HepG2 (cell line): ENCODE results near the gene SLA2. TPM values are rescaled to one million over a fixed set of nuclear protein-coding genes. Genes with fewer than 3 reads are reported as not detected.
A peak's percentile ranks its signal among the peaks of the same experiment; 100 is the strongest.

ENCODE experiments used
- CHD4 ChIP-seq: fragments of 200-600 bp; sonication (generic); IDR thresholded peaks from 2 replicates; pipeline ENCODE4 v1.7.0; 2017; ENCODE audit warnings: mild to moderate bottlenecking, low read length, borderline replicate concordance
- FOXO1 ChIP-seq: sonication (generic); formaldehyde crosslinking; IDR thresholded peaks from 2 replicates; pipeline ENCODE4 v1.4.0; 2020; ENCODE audit warnings: missing genetic modification reagents
- GATAD1 ChIP-seq: IDR thresholded peaks from 2 replicates; pipeline ENCODE4 v1.6.1; 2016; ENCODE audit warnings: missing genetic modification reagents, missing compliant biosample characterization
- HNRNPK ChIP-seq: fragments of 200-400 bp; formaldehyde crosslinking; IDR thresholded peaks from 2 replicates; pipeline ENCODE4 v1.6.1; 2018; ENCODE audit warnings: low read length, low read depth, moderate library complexity, mild to moderate bottlenecking; ENCODE audit not compliant: poor library complexity, severe bottlenecking
- KLF13 ChIP-seq: sonication (generic); formaldehyde crosslinking; IDR thresholded peaks from 2 replicates; pipeline ENCODE4 v1.4.0; 2020; ENCODE audit warnings: mild to moderate bottlenecking, missing genetic modification reagents
- MEIS2 ChIP-seq: sonication (generic); formaldehyde crosslinking; IDR thresholded peaks from 2 replicates; pipeline ENCODE4 v1.9.0; 2021; ENCODE audit warnings: mild to moderate bottlenecking, missing genetic modification reagents
- REPIN1 ChIP-seq: sonication (generic); formaldehyde crosslinking; IDR thresholded peaks from 2 replicates; pipeline ENCODE4 v1.8.0; 2022; ENCODE audit warnings: missing genetic modification reagents, low read depth, mild to moderate bottlenecking, borderline replicate concordance
- RORA ChIP-seq: sonication (generic); formaldehyde crosslinking; IDR thresholded peaks from 2 replicates; pipeline ENCODE4 v1.5.0; 2020; ENCODE audit warnings: mild to moderate bottlenecking, missing genetic modification reagents, moderate library complexity
- SMC3 ChIP-seq: IDR thresholded peaks from 2 replicates; pipeline ENCODE4 v1.6.1; 2011; ENCODE audit warnings: low read length, improper control_type of control experiment
- SMYD3 ChIP-seq: sonication (generic); formaldehyde crosslinking; IDR thresholded peaks from 2 replicates; pipeline ENCODE4 v1.8.1; 2023; ENCODE audit warnings: mild to moderate bottlenecking, missing genetic modification reagents
- SP1 ChIP-seq, 2 experiments: fragments of 450-650 bp in 1 of 2; sonication (generic) in 1 of 2; formaldehyde crosslinking in 1 of 2; IDR thresholded peaks; 2 replicates each; pipeline versions ENCODE4 v1.4.0 to v1.6.1; 2016 to 2020; ENCODE audit warnings: missing genetic modification reagents in 1 of 2
- SRSF4 ChIP-seq: fragments of 200-400 bp; formaldehyde crosslinking; IDR thresholded peaks from one replicate; pipeline ENCODE4 v1.6.1; 2018; ENCODE audit warnings: mild to moderate bottlenecking, low read depth, low read length, moderate library complexity; ENCODE audit not compliant: poor library complexity, severe bottlenecking
- ZFY ChIP-seq: sonication (generic); formaldehyde crosslinking; IDR thresholded peaks from 2 replicates; pipeline ENCODE4 v1.4.0; 2020; ENCODE audit warnings: missing genetic modification reagents
- ZNF17 ChIP-seq: sonication (generic); formaldehyde crosslinking; IDR thresholded peaks from 2 replicates; pipeline ENCODE4 v1.5.0; 2020; ENCODE audit warnings: mild to moderate bottlenecking, missing genetic modification reagents
- ZNF235 ChIP-seq: sonication (generic); formaldehyde crosslinking; IDR thresholded peaks from 2 replicates; pipeline ENCODE4 v1.8.1; 2023; ENCODE audit warnings: mild to moderate bottlenecking, missing genetic modification reagents, borderline replicate concordance
- ZNF256 ChIP-seq: sonication (generic); formaldehyde crosslinking; conservative IDR thresholded peaks from 2 replicates; pipeline ENCODE4 v1.4.0; 2020; ENCODE audit warnings: missing genetic modification reagents
- ZNF430 ChIP-seq: sonication (generic); formaldehyde crosslinking; IDR thresholded peaks from 2 replicates; pipeline ENCODE4 v1.9.0; 2021; ENCODE audit warnings: mild to moderate bottlenecking, missing genetic modification reagents
- ZNF572 ChIP-seq: sonication (generic); formaldehyde crosslinking; IDR thresholded peaks from 2 replicates; pipeline ENCODE4 v1.5.1; 2020; ENCODE audit warnings: mild to moderate bottlenecking, missing genetic modification reagents
- ZNF7 ChIP-seq: IDR thresholded peaks from 2 replicates; pipeline ENCODE4 v1.6.1; 2016; ENCODE audit warnings: missing biosample characterization, missing genetic modification reagents
- ZNF883 ChIP-seq: sonication (generic); formaldehyde crosslinking; IDR thresholded peaks from 2 replicates; pipeline ENCODE4 v1.5.1; 2020; ENCODE audit warnings: mild to moderate bottlenecking, missing genetic modification reagents; ENCODE audit errors: not compliant biosample characterization
- polyA plus RNA-seq, 8 experiments: library from polyadenylated mRNA; depleted of rRNA in 3 of 8; stranded (reverse) in 7 of 8; unstranded in 1 of 8; fragments of >200 nt; fragmentation: Illumina TruSeq in 4 of 8; extraction: Trizol in 4 of 8; gene quantifications; 2 replicates each; pipeline versions ENCODE4 v1.2.1 to v1.2.3, GENCODE V29; 2011 to 2016; ENCODE audit warnings: low read depth in 4 of 8, missing spikeins in 1 of 8, mixed read lengths in 1 of 8; ENCODE audit not compliant: insufficient read depth in 1 of 8
- total RNA-seq, 5 experiments: library from RNA; depleted of rRNA; stranded (reverse); fragments of >200 nt; fragmentation: Illumina TruSeq; extraction: Trizol; gene quantifications; 2 replicates each; pipeline ENCODE4 v1.2.3, GENCODE V29; 2016; ENCODE audit warnings: low read depth in 1 of 5
- TF ChIP-seq, protein P1 (sequence below): sonication (generic); formaldehyde crosslinking; IDR thresholded peaks from 2 replicates; pipeline ENCODE4 v1.4.0; 2020; ENCODE audit warnings: mild to moderate bottlenecking, missing genetic modification reagents
- TF ChIP-seq, protein P2 (sequence below): sonication (generic); formaldehyde crosslinking; IDR thresholded peaks from 2 replicates; pipeline ENCODE4 v1.5.0; 2020; ENCODE audit warnings: mild to moderate bottlenecking, low read depth, missing genetic modification reagents, borderline replicate concordance
- TF ChIP-seq, protein P3 (sequence below): sonication (generic); formaldehyde crosslinking; conservative IDR thresholded peaks from 2 replicates; pipeline ENCODE4 v1.4.0; 2020; ENCODE audit warnings: missing genetic modification reagents
- TF ChIP-seq, protein P4 (sequence below): sonication (generic); formaldehyde crosslinking; IDR thresholded peaks from 2 replicates; pipeline ENCODE4 v1.4.0; 2020; ENCODE audit warnings: missing genetic modification reagents; ENCODE audit errors: not compliant biosample characterization
- TF ChIP-seq, protein P5 (sequence below): sonication (generic); formaldehyde crosslinking; IDR thresholded peaks from 2 replicates; pipeline ENCODE4 v1.5.0; 2020; ENCODE audit warnings: missing genetic modification reagents

Gene SLA2
- total and polyA plus RNA-seq, 2 of the 13 experiments (the other 11 are each of a cell fraction or from before 2014, with no cell fraction given): 1.6 to 3.6 TPM

DNA sequence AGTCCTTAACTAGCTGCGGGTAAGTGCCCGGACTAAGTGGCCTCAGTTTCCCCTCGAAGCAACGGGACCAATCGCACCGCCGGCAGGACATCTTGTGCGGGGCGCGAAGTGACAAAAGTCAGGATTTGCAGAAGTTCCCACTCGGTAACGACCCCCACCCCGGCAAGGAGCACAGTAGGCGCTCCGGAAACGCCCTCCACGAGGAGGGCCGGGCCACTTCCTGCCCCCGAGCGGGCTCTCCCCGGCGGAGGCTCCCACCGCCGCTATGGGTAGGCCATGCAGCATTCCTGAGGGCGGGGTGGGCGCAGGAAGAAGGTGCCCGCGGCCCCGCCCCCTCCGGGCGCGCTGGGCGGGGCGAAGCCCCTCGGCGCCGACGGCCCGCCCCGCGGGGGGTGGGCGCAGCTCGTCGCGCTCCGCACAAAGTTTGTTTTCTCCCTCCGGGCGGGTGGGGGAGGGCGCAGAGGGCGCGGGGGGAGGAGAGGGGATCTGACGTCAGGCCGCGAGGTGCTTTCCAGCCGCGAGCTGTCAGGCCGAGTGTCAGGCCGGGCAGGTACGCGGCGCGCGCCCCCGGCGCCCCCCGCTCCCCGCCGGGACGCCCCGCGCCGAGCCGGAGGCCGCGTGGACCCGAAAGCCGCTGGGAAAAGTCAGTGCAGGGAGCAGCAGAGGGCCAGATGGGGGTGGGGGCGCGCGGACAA is 72.7 kb downstream of the SLA2 start, which contains the start of gene TGIF2 (continued):
- TF ChIP-seq SP1 (IDR thresholded peaks at IDR 0.05) (no peak), SP1 (CRISPR knock-in tag; IDR thresholded peaks at IDR 0.05) (peak; percentile 65; the same call in 1 of the 2 replicates), ZNF430 (CRISPR knock-in tag) (peak; percentile 97), FOXO1 (CRISPR knock-in tag) (no peak), ZNF256 (0 out of 2 replicates have a peak, but pooled peaks have one; percentile 48), ZNF572 (CRISPR knock-in tag) (peak; percentile 39; the same call in 1 of the 2 replicates), SRSF4 (no peak), MEIS2 (CRISPR knock-in tag) (peak; percentile 53; the same call in 1 of the 2 replicates), ZNF17 (CRISPR knock-in tag) (no peak), REPIN1 (CRISPR knock-in tag) (peak; percentile 90), HNRNPK (no peak), RORA (0 out of 2 replicates have a peak, but pooled peaks have one; percentile 66), ZNF235 (CRISPR knock-in tag) (peak; percentile 71; the same call in 1 of the 2 replicates), ZNF883 (CRISPR knock-in tag) (peak; percentile 96), SMC3 (no peak), SMYD3 (CRISPR knock-in tag) (no peak), ZFY (CRISPR knock-in tag) (peak; percentile 94), ZNF7 (no peak), CHD4 (no peak), KLF13 (CRISPR knock-in tag) (no peak; the same call in 1 of the 2 replicates), GATAD1 (peak; percentile 74)
- TF ChIP-seq, protein P1, sequence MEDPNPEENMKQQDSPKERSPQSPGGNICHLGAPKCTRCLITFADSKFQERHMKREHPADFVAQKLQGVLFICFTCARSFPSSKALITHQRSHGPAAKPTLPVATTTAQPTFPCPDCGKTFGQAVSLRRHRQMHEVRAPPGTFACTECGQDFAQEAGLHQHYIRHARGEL (CRISPR knock-in tag): no peak
- TF ChIP-seq, protein P2, sequence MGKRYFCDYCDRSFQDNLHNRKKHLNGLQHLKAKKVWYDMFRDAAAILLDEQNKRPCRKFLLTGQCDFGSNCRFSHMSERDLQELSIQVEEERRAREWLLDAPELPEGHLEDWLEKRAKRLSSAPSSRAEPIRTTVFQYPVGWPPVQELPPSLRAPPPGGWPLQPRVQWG (CRISPR knock-in tag): no peak
- TF ChIP-seq, protein P3, sequence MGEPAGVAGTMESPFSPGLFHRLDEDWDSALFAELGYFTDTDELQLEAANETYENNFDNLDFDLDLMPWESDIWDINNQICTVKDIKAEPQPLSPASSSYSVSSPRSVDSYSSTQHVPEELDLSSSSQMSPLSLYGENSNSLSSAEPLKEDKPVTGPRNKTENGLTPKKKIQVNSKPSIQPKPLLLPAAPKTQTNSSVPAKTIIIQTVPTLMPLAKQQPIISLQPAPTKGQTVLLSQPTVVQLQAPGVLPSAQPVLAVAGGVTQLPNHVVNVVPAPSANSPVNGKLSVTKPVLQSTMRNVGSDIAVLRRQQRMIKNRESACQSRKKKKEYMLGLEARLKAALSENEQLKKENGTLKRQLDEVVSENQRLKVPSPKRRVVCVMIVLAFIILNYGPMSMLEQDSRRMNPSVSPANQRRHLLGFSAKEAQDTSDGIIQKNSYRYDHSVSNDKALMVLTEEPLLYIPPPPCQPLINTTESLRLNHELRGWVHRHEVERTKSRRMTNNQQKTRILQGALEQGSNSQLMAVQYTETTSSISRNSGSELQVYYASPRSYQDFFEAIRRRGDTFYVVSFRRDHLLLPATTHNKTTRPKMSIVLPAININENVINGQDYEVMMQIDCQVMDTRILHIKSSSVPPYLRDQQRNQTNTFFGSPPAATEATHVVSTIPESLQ (CRISPR knock-in tag): 0 out of 2 replicates have a peak, but pooled peaks have one; percentile 37
- TF ChIP-seq, protein P4, sequence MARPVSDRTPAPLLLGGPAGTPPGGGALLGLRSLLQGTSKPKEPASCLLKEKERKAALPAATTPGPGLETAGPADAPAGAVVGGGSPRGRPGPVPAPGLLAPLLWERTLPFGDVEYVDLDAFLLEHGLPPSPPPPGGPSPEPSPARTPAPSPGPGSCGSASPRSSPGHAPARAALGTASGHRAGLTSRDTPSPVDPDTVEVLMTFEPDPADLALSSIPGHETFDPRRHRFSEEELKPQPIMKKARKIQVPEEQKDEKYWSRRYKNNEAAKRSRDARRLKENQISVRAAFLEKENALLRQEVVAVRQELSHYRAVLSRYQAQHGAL (CRISPR knock-in tag): no peak
- TF ChIP-seq, protein P5, sequence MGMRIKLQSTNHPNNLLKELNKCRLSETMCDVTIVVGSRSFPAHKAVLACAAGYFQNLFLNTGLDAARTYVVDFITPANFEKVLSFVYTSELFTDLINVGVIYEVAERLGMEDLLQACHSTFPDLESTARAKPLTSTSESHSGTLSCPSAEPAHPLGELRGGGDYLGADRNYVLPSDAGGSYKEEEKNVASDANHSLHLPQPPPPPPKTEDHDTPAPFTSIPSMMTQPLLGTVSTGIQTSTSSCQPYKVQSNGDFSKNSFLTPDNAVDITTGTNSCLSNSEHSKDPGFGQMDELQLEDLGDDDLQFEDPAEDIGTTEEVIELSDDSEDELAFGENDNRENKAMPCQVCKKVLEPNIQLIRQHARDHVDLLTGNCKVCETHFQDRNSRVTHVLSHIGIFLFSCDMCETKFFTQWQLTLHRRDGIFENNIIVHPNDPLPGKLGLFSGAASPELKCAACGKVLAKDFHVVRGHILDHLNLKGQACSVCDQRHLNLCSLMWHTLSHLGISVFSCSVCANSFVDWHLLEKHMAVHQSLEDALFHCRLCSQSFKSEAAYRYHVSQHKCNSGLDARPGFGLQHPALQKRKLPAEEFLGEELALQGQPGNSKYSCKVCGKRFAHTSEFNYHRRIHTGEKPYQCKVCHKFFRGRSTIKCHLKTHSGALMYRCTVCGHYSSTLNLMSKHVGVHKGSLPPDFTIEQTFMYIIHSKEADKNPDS (CRISPR knock-in tag): no peak; the same call in 1 of the 2 replicates
